HT1080 (cell line): ENCODE results near the gene RPS24. TPM values are rescaled to one million over a fixed set of nuclear protein-coding genes. Genes with fewer than 3 reads are reported as not detected.

Experiments
- DNase-seq: peaks from one replicate; pipeline ENCODE4 v3.0.0-alpha.2; 2015; ENCODE audit warnings: low read depth
- total RNA-seq: library from RNA; depleted of rRNA; stranded (reverse); fragments of >200 nt; shearing (Covaris generic); gene quantifications from 2 replicates; pipeline ENCODE4 v1.2.3, GENCODE V29; 2014; rRNA removed

Gene RPS24
- total RNA-seq, 1 experiment from 2014 or later: 3,014 TPM

- no peak for DNase-seq
Observed at GRCh38 chr10:78082636-78083035, 49.0 kb downstream of the RPS24 start.

Other genes with a start within 250 kb of the RPS24 start
- 22.3 and 28.4 TPM in 2 replicates for gene DLG5, start 107.1 kb upstream of the RPS24 start, total RNA-seq
- gene POLR3A, start 4.3 kb upstream of the RPS24 start, total RNA-seq: 12.0 and 15.8 TPM in 2 replicates